GM19023 (cell line): Measurements from ENCODE around the gene TEKT2.

ENCODE experiments used
- ATAC-seq: cut with Tn5 transposase; IDR thresholded peaks from one replicate; pipeline ENCODE4 v1.9.1; 2021; ENCODE audit warnings: mild to moderate bottlenecking, moderate library complexity; ENCODE audit not compliant: unreplicated experiment

TEKT2 gene

GRCh38 chr1:36086529-36087232, 2.8 kb downstream of the TEKT2 start:
- no peak for ATAC-seq

DNA sequence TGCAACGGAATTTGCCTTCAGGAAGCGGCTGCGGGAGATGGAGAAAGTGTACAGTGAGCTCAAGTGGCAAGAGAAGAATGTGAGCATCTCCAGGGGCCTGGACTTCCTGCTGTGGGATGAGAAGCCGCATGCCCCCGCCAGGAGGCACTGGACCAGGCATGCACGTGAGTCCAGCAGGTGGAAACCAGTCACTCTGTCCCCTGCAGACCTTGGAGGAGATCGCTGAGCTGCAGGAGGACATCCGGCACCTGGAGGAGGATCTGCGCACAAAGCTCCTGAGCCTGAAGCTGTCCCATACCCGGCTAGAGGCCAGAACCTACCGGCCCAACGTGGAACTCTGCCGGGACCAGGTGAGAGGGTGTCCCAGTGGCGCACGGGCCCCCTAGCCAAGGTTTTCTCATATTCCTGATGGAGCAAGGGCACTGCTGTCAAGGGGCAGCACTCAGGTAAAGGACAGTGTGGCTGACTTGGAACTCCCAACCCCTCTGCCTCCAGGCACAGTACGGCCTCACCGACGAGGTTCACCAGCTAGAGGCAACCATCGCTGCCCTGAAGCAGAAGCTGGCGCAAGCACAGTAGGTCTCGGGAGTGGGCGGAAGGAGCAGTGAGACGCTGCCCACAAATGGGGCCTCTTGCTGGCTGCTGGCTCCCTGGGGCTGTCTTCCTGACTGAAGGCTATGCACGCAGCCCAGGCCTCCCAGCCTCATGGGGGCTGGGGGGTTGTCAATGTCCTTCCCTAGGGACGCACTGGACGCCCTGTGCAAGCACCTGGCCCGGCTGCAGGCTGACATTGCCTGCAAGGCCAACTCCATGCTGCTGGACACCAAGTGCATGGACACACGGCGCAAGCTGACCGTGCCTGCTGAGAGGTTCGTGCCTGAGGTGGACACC, 3.6 kb downstream of the TEKT2 start:
- ATAC-seq: no peak

DNA sequence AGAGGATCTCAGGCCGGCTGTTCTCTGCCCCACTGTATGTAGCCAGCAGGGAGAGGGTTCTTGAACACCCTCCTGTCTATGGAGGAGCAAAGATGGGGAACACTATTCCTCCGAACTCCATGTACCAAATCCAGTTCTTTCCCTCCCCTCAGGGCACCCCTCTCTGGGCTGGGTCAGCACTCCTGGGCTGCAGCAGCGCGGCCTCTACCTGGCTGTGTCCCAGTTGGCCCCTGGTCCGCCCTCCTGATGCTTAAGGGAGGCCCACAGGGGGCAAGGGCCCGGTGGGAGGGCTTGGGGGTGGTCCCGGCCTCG, 4.3 kb downstream of the TEKT2 start:
- ATAC-seq: no peak

- ATAC-seq: peak; percentile 76
These were observed 4.9 kb downstream of the TEKT2 start, which contains the start of gene ADPRS for GRCh38 chr1:36088577-36089392. ADPRS (plus strand) TSS chr1:36088892; CDS start chr1:36088905, 13 bp downstream.

GRCh38 chr1:36089393-36090121, 5.7 kb downstream of the TEKT2 start:
- no peak for ATAC-seq

GRCh38 chr1:36091141-36091540, 7.2 kb downstream of the TEKT2 start:
- no peak for ATAC-seq

DNA sequence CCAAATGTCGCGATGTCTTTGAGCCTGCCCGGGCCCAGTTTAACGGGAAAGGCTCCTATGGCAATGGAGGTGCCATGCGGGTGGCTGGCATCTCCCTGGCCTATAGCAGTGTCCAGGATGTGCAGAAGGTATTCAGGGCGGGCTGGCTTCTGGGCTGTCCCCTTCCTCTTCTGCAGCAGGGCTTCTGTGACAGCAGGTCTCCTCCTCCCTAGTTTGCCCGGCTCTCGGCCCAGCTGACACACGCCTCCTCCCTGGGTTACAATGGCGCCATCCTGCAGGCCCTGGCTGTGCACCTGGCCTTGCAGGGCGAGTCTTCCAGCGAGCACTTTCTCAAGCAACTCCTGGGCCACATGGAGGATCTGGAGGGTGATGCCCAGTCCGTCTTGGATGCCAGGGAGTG, 7.8 kb downstream of the TEKT2 start:
- ATAC-seq: no peak

- no peak for ATAC-seq
These were observed 8.4 kb downstream of the TEKT2 start for GRCh38 chr1:36092166-36092797.

GRCh38 chr1:36092798-36093185, 8.9 kb downstream of the TEKT2 start:
- no peak for ATAC-seq

DNA sequence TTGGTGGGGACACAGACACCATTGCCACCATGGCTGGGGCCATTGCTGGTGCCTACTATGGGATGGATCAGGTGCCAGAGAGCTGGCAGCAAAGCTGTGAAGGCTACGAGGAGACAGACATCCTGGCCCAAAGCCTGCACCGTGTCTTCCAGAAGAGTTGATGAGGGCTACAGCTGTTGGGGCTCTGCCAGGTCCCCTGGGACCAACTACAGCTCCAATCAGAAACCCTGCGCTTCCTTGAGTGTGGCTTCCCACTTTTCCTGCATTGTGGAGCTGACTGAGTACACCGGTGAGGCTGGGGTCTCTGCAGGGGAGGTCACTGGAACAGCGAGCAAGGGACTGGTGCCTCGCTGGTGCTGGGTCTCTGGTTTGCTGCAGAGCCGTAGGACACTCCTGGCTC, 9.3 kb downstream of the TEKT2 start:
- no peak for ATAC-seq

DNA sequence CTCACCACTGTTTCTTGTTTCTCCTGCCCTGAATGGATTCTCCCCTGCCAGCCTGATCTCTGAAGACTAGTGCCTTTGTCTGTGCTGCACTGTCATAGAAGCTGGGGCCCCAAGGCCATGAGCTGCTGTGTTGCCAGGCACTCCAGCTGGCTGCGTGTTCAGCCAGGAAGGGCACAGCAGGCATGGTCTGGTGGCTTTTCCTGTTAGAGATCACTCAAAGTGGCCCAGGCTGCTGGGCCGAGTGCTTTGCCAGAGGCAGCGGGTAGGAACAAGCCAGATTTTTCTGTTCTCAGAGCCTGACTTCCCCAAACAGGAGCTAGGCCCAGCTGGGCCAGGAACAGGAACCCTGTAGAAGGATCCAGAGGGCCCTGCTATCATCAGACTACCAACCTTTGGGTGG, 10.0 kb downstream of the TEKT2 start:
- ATAC-seq: no peak

DNA sequence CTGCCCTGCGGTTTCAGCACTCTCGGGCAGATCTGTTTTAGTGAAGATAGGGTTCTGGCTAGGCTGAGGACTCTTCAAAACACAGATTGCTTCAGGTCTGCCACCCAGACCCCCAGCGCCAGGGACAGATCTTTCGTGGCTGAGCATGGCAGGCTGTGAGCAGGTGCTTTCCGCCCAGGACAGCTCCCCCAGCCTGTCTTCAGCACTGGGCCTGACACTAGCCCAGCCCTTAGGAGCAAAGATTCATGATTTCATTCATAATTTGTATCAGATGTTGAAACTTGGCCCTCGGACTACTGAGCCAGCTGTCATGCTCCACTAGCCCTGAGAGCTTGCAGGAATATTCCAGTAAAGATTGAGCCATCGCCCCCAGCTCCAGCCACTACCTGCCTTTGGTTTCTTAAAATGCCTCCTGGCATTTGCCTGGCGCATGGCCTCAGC, 10.7 kb downstream of the TEKT2 start:
- ATAC-seq: no peak

GRCh38 chr1:36095760-36096405, 12.0 kb downstream of the TEKT2 start:
- no peak for ATAC-seq

GRCh38 chr1:36096500-36097432, 12.9 kb downstream of the TEKT2 start:
- no peak for ATAC-seq

DNA sequence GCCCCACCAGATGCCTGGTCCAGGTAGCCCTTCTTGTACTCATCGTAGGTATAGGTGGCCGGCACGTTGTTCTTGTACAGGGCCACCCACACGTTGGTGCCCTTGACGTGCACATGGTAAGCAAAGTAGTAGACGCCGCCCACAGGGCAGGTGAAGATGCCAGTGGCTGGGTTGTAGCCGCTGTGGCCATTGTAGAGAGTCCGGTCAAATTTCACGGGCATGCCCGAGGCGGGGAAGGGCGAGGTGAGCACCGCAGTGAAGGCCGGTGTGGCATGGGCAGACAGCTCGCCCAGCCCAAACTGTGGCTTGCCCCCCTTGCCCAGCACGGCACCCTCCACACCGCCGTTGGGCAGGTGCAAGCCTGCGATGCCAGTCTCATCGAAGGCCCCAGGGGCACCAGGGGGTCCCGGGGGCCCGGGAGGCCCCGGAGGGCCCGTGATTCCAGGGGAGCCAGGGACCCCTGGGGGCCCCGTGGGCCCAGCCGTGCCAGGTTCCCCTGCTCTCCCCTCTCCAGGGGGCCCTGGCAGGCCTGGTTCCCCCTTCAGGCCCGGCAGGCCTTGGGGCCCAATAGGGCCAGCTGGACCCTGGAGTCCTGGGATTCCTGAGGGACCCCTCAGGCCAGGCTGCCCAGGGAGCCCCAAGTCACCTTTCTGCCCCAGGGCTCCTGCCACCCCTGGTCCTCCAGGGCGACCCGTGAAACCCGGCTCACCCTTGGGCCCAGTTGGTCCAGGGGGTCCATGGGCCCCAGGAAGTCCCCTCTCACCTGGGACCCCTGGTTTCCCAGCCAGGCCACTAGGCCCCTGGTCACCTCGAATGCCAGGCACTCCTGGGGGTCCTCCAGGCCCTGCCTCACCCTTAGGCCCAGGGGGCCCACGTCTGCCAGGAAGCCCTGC, 14.0 kb downstream of the TEKT2 start:
- no peak for ATAC-seq

DNA sequence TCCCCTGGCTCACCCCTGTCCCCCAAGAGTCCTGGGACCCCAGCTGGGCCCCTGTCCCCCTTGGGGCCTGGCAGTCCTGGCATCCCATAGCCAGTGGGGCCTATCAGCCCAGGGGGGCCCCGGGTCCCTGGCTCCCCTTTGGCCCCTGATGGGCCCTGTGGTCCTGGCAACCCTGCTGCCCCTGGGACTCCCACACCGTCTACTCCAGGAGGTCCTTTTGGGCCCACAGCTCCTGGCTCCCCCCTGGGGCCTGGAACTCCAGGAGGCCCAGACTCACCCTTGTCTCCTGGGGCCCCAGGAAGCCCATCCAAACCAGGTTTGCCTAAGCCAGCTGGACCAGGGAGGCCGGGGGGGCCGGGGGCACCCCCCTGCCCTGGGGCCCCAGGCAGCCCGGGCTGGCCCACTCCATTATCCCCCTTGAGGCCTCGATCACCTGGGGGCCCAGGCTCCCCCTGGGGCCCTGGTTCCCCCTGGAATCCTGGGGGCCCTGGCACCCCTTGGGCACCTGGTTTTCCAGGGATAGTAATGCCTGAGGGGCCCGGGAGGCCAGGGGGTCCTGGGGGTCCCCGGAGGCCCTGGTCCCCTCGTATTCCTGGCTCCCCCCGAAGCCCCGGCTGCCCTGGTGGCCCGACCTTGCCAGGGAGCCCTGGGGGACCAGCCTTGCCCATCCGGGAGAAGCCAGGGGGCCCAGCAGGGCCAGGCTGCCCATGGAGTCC, 14.9 kb downstream of the TEKT2 start:
- no peak for ATAC-seq
